NCI-H128 (cell line): ENCODE results near the gene PRR5.

Experiments used
- DNase-seq: peaks from one replicate; lab custom pipeline; 2025; ENCODE audit not compliant: unreplicated experiment; lab: John Stamatoyannopoulos, UW

The PRR5 gene

GRCh38 chr22:44782363-44782963 lies 80.5 kb downstream of the PRR5 start:
- DNase-seq, result no peak

GRCh38 chr22:44783091-44783490 lies 81.1 kb downstream of the PRR5 start:
- no peak for DNase-seq

GRCh38 chr22:44783581-44783980 lies 81.6 kb downstream of the PRR5 start:
- DNase-seq, result no peak

GRCh38 chr22:44786136-44786535 lies 84.1 kb downstream of the PRR5 start:
- no peak for DNase-seq

GRCh38 chr22:44786610-44787009 lies 84.6 kb downstream of the PRR5 start:
- DNase-seq, result no peak
